NCI-H2227 treated with DMSO at 0.1 percent for 48 hours (cell line): ENCODE results near the gene AP2M1.
A peak's percentile ranks its signal among the peaks of the same experiment; 100 is the strongest.

Source experiments
- DNase-seq: peaks from one replicate; lab custom pipeline; 2025; lab: John Stamatoyannopoulos, UW

AP2M1 gene

GRCh38 chr3:184228376-184229137 is 53.9 kb downstream of the AP2M1 start:
- DNase-seq: no peak

- DNase-seq: peak; percentile 76
These were observed 54.9 kb downstream of the AP2M1 start, which contains the start of gene VWA5B2 for GRCh38 chr3:184229394-184230080. TSS of gene VWA5B2 (plus strand) at chr3:184229585. CDS start at chr3:184230529, 944 bp downstream.

GRCh38 chr3:184230081-184230602 is 55.5 kb downstream of the AP2M1 start:
- DNase-seq: no peak

GRCh38 chr3:184230603-184231528 is 56.2 kb downstream of the AP2M1 start:
- DNase-seq: no peak

GRCh38 chr3:184231671-184232070 is 57.0 kb downstream of the AP2M1 start:
- no peak for DNase-seq

GRCh38 chr3:184233127-184233843 is 58.6 kb downstream of the AP2M1 start:
- DNase-seq: no peak
